Mesothelial cell of epicardium (in vitro differentiated cells): Measurements from ENCODE around the gene TRIO. TPM values are rescaled to one million over a fixed set of nuclear protein-coding genes. Genes with fewer than 3 reads are reported as not detected.

Experiments
- DNase-seq, 2 experiments: peaks; one replicate each; pipeline ENCODE4 v3.0.0; 2021; ENCODE audit warnings: low spot score in 2 of 2; ENCODE audit not compliant: unreplicated experiment in 2 of 2
- H3K27ac Mint-ChIP-seq: 2 replicates; pipeline ENCODE4 v1.8.0; 2021; ENCODE audit warnings: mixed read lengths
- H3K27me3 Mint-ChIP-seq: 2 replicates; pipeline ENCODE4 v1.8.0; 2021; ENCODE audit warnings: low read depth, mixed read lengths
- H3K36me3 Mint-ChIP-seq: 2 replicates; pipeline ENCODE4 v1.8.0; 2021; ENCODE audit warnings: mixed read lengths
- H3K4me1 Mint-ChIP-seq: 2 replicates; pipeline ENCODE4 v1.8.0; 2021; ENCODE audit warnings: mixed read lengths
- H3K4me3 Mint-ChIP-seq: 2 replicates; pipeline ENCODE4 v1.8.0; 2021; ENCODE audit warnings: mild to moderate bottlenecking, moderate library complexity, mixed read lengths
- H3K9me3 Mint-ChIP-seq: 2 replicates; pipeline ENCODE4 v1.8.0; 2021; ENCODE audit warnings: mixed read lengths
- CTCF ChIP-seq: fragments of 200-600 bp; sonication (generic); IDR thresholded peaks from one replicate; pipeline ENCODE4 v1.5.0; 2021; ENCODE audit warnings: antibody characterized with exemption; ENCODE audit not compliant: unreplicated experiment
- total RNA-seq: library from RNA; stranded (reverse); gene quantifications from 3 replicates; pipeline ENCODE4 v1.2.1, GENCODE V29; 2021

Gene TRIO
- total RNA-seq, 1 donor from 2014 or later, result 209 TPM

GRCh38 chr5:14337593-14337992 lies 194.5 kb downstream of the TRIO start:
- no peak overlapping the region for H3K4me3 Mint-ChIP-seq
- H3K9me3 Mint-ChIP-seq, result no peaks in the 10 kb centered on the region
- no peak overlapping the region for H3K27ac Mint-ChIP-seq

GRCh38 chr5:14339468-14339867 lies 196.3 kb downstream of the TRIO start:
- no peak for DNase-seq
- H3K9me3 Mint-ChIP-seq, result no peaks in the 10 kb centered on the region
- H3K36me3 Mint-ChIP-seq, result peaks cover 35% of the 10 kb centered on the region
- TF ChIP-seq CTCF, result no peak
- H3K4me3 Mint-ChIP-seq, result no peak overlapping the region
- H3K27ac Mint-ChIP-seq, result no peak overlapping the region
- no peaks in the 10 kb centered on the region for H3K27me3 Mint-ChIP-seq
- no peaks in the 10 kb centered on the region for H3K4me1 Mint-ChIP-seq

More at GRCh38 chr5:14337593-14337992, 194.5 kb downstream of the TRIO start:
- DNase-seq, result no peak
- H3K36me3 Mint-ChIP-seq, result peaks cover 29% of the 10 kb centered on the region
- no peak for TF ChIP-seq CTCF
- no peaks in the 10 kb centered on the region for H3K4me1 Mint-ChIP-seq
- no peaks in the 10 kb centered on the region for H3K27me3 Mint-ChIP-seq

- no peak for TF ChIP-seq CTCF
- DNase-seq, result no peak
- H3K4me1 Mint-ChIP-seq, result no peaks in the 10 kb centered on the region
- peaks cover 5% of the 10 kb centered on the region for H3K9me3 Mint-ChIP-seq
- peaks cover 39% of the 10 kb centered on the region for H3K36me3 Mint-ChIP-seq
- no peak overlapping the region for H3K27ac Mint-ChIP-seq
- no peaks in the 10 kb centered on the region for H3K27me3 Mint-ChIP-seq
- no peak overlapping the region for H3K4me3 Mint-ChIP-seq
Measured at GRCh38 chr5:14341571-14342230, 198.6 kb downstream of the TRIO start.

GRCh38 chr5:14342306-14342705 lies 199.2 kb downstream of the TRIO start:
- TF ChIP-seq CTCF, result no peak
- Mint-ChIP-seq H3K36me3 (peaks cover 35% of the 10 kb centered on the region), H3K4me3 (no peak overlapping the region), H3K27ac (no peak overlapping the region), H3K4me1 (no peaks in the 10 kb centered on the region), H3K9me3 (peaks cover 5% of the 10 kb centered on the region), H3K27me3 (no peaks in the 10 kb centered on the region)
- DNase-seq, result no peak

GRCh38 chr5:14343376-14343775 lies 200.2 kb downstream of the TRIO start:
- H3K9me3 Mint-ChIP-seq, result peaks cover 5% of the 10 kb centered on the region
- no peak overlapping the region for H3K4me3 Mint-ChIP-seq
- no peak for TF ChIP-seq CTCF
- H3K27me3 Mint-ChIP-seq, result no peaks in the 10 kb centered on the region
- no peak for DNase-seq
- H3K27ac Mint-ChIP-seq, result no peak overlapping the region
- H3K36me3 Mint-ChIP-seq, result peaks cover 29% of the 10 kb centered on the region
- no peaks in the 10 kb centered on the region for H3K4me1 Mint-ChIP-seq
